K562 (cell line): ENCODE data around the gene YAF2. TPM values are rescaled to one million over a fixed set of nuclear protein-coding genes. Genes with fewer than 3 reads are reported as not detected.

ENCODE experiments used
- ATAC-seq: fragments of 200-7000 bp; cut with Tn5 transposase; 3 replicates; pipeline ENCODE4 v1.9.1; 2020; ENCODE audit warnings: moderate library complexity
- BruUV-seq: library from RNA; stranded (reverse); fragments of 400-500 nt; replicated peaks from 2 replicates; lab custom pipeline; 2021; lab: Mats Ljungman, UMichigan
- CTCF ChIA-PET: fragments of 300-600 bp; formaldehyde crosslinking; extraction: SDS; loops from one replicate; lab custom pipeline; 2021; ENCODE audit warnings: low intra/inter-chr PET ratio; lab: Yijun Ruan, JAX
- POLR2A ChIA-PET: fragments of 300-600, 350-650 bp; sonication (Branson Sonifier 250); formaldehyde crosslinking; extraction: SDS; loops from one replicate; lab custom pipeline; 2021; ENCODE audit warnings: antibody characterized with exemption, inconsistent platforms; lab: Yijun Ruan, JAX
- DNase-seq, 4 experiments: peaks; one replicate each; pipeline versions ENCODE4 v3.0.0 to v3.0.0-alpha.2; 2011 to 2018; ENCODE audit warnings: low spot score in 3 of 4, mixed read lengths in 3 of 4; ENCODE audit errors: extremely low read depth in 1 of 4
- FAIRE-seq: peaks from 2 replicates; lab custom pipeline; 2011; peaks lifted over from hg19 to GRCh38; lab: Jason Lieb, UNC
- H2AFZ ChIP-seq: 2 replicates; pipeline ENCODE4 v1.6.0; 2011; ENCODE audit warnings: low read depth, low read length, control low read depth, inconsistent platforms
- H3K27ac ChIP-seq: fragments of 200-600 bp; 3 replicates; pipeline ENCODE4 v1.8.0; 2011; ENCODE audit warnings: low read depth, mild to moderate bottlenecking, control low read depth, inconsistent platforms, low read length, moderate library complexity, mixed read lengths; ENCODE audit errors: extremely low read depth
- H3K27me3 ChIP-seq, 2 experiments: fragments of 300-600 bp in 1 of 2; 2 replicates in 1 of 2; 3 replicates in 1 of 2; pipeline versions ENCODE4 v1.6.0 to v1.8.0; 2011; ENCODE audit warnings: inconsistent platforms in 2 of 2, low read length in 2 of 2, mild to moderate bottlenecking in 1 of 2, mixed read lengths in 1 of 2, moderate library complexity in 1 of 2; ENCODE audit not compliant: control insufficient read depth in 2 of 2, insufficient read depth in 2 of 2
- H3K36me3 ChIP-seq: fragments of 300-600 bp; 3 replicates; pipeline ENCODE4 v1.8.0; 2011; ENCODE audit warnings: mild to moderate bottlenecking, low read length, inconsistent platforms; ENCODE audit not compliant: control insufficient read depth, insufficient read depth
- H3K4me1 ChIP-seq, 2 experiments: fragments of 200-600 bp in 1 of 2; replicated peaks in 1 of 2; 2 replicates in 1 of 2; 3 replicates in 1 of 2; pipeline versions ENCODE4 v1.5.1 to v1.8.0; 2011; ENCODE audit warnings: inconsistent platforms in 2 of 2, low read length in 2 of 2, mild to moderate bottlenecking in 1 of 2, mixed read lengths in 1 of 2, moderate library complexity in 1 of 2; ENCODE audit not compliant: control insufficient read depth in 2 of 2, insufficient read depth in 2 of 2
- H3K4me2 ChIP-seq: 2 replicates; pipeline ENCODE4 v1.6.1; 2011; ENCODE audit warnings: low read length, control low read depth, inconsistent platforms, mixed read lengths; ENCODE audit not compliant: insufficient read depth
- H3K4me3 ChIP-seq: fragments of 200-600 bp; sonication (generic), shearing (Covaris generic); 2 replicates; pipeline ENCODE4 v1.5.1; 2016; ENCODE audit warnings: control low read depth, inconsistent platforms
- H3K79me2 ChIP-seq: fragments of 200-600 bp; 3 replicates; pipeline ENCODE4 v1.8.0; 2011; ENCODE audit warnings: low read length, inconsistent platforms; ENCODE audit not compliant: control insufficient read depth, insufficient read depth
- H3K9ac ChIP-seq, 2 experiments: 2 replicates each; pipeline versions ENCODE4 v1.6.0 to v1.6.1; 2011; ENCODE audit warnings: low read depth in 2 of 2, low read length in 2 of 2, control low read depth in 1 of 2, inconsistent platforms in 1 of 2, mild to moderate bottlenecking in 1 of 2, mixed read lengths in 1 of 2; ENCODE audit not compliant: insufficient read depth in 1 of 2
- H3K9me1 ChIP-seq: one replicate; pipeline ENCODE4 v1.6.0; 2011; ENCODE audit warnings: inconsistent platforms, mild to moderate bottlenecking, low read length, moderate library complexity; ENCODE audit not compliant: control insufficient read depth, insufficient read depth
- H3K9me3 ChIP-seq: replicated peaks from 2 replicates; pipeline ENCODE4 v1.5.1; 2011; ENCODE audit warnings: low read depth, low read length, inconsistent platforms; ENCODE audit not compliant: control insufficient read depth, insufficient read depth
- H4K20me1 ChIP-seq: replicated peaks from 2 replicates; pipeline ENCODE4 v1.6.1; 2011; ENCODE audit warnings: low read length, inconsistent platforms, mixed read lengths; ENCODE audit not compliant: control insufficient read depth, insufficient read depth
- CTCF ChIP-seq, 3 experiments: IDR thresholded peaks in 2 of 3; conservative IDR thresholded peaks in 1 of 3; 2 replicates each; pipeline ENCODE4 v1.5.1; 2011 to 2012; ENCODE audit warnings: low read length in 3 of 3, mild to moderate bottlenecking in 3 of 3, control low read depth in 2 of 3, improper control_type of control experiment in 1 of 3, inconsistent platforms in 1 of 3, low read depth in 1 of 3, mixed read lengths in 1 of 3, moderate library complexity in 1 of 3; ENCODE audit not compliant: insufficient read depth in 2 of 3
- FOSL1 ChIP-seq: fragments of 200-800 bp; sonication (Bioruptor generic); conservative IDR thresholded peaks from 2 replicates; pipeline ENCODE4 v1.6.1; 2016; ENCODE audit warnings: missing genetic modification characterization, missing compliant biosample characterization
- HDAC1 ChIP-seq, 2 experiments: fragments of 450-650 bp; IDR thresholded peaks; 2 replicates each; pipeline ENCODE4 v1.6.1; 2016 to 2017; ENCODE audit warnings: inconsistent platforms in 1 of 2, mild to moderate bottlenecking in 1 of 2, moderate library complexity in 1 of 2
- KDM4B ChIP-seq, 2 experiments: fragments of 450-650 bp in 1 of 2; sonication (generic) in 1 of 2; IDR thresholded peaks; 2 replicates each; pipeline ENCODE4 v1.6.1; 2016 to 2017; ENCODE audit warnings: borderline replicate concordance in 2 of 2, antibody characterized with exemption in 1 of 2, low read depth in 1 of 2, mild to moderate bottlenecking in 1 of 2
- POLR2B ChIP-seq: fragments of 450-650 bp; IDR thresholded peaks from 2 replicates; pipeline ENCODE4 v1.6.1; 2018; ENCODE audit warnings: low read depth; ENCODE audit not compliant: partially characterized antibody
- SP1 ChIP-seq: sonication (generic); formaldehyde crosslinking; IDR thresholded peaks from 2 replicates; pipeline ENCODE4 v1.8.1; 2022; ENCODE audit warnings: mild to moderate bottlenecking, missing genetic modification reagents
- THAP12 ChIP-seq: fragments of 250-450 bp; sonication (Bioruptor Pico); IDR thresholded peaks from 2 replicates; pipeline ENCODE4 v1.9.0; 2021; ENCODE audit warnings: mild to moderate bottlenecking, inconsistent platforms
- WGBS: fragments of 100-300 bp; shearing (Covaris generic); methylation state at CpG from one replicate; pipeline ENCODE4 v1.1.6; 2016; ENCODE audit warnings: low coverage, mixed read lengths; ENCODE audit not compliant: insufficient coverage; ENCODE audit errors: missing lambda C conversion rate; 5-methylcytosine and 5-hydroxymethylcytosine counted together
- in situ Hi-C: fragments of 300-500 bp; cut with MboI; formaldehyde crosslinking; loops from 4 replicates; pipeline ENCODE4 v1.15.0; 2018; ENCODE audit warnings: inconsistent platforms, mixed read lengths
- intact Hi-C: fragments of 100-400 bp; cut with micrococcal nuclease; formaldehyde crosslinking; loops from 2 replicates; pipeline ENCODE4 v1.14.2; 2022
- polyA plus RNA-seq, 8 experiments: library from polyadenylated mRNA; depleted of rRNA in 4 of 8; stranded (reverse) in 5 of 8; unstranded in 3 of 8; fragments of >200 nt; fragmentation: Nextera tagmentation in 2 of 8; fragmentation: Illumina TruSeq in 1 of 8; extraction: Ambion mirVana in 2 of 8; extraction: Trizol in 1 of 8; gene quantifications; 2 replicates each; pipeline versions ENCODE4 v1.2.1 to v1.2.3, GENCODE V29; 2011 to 2014; ENCODE audit warnings: inconsistent platforms in 1 of 8, missing spikeins in 1 of 8
- total RNA-seq, 7 experiments: library from RNA; depleted of rRNA in 6 of 7; stranded (reverse); fragments of >200 nt in 6 of 7; fragmentation: Illumina TruSeq in 2 of 7; extraction: Trizol in 2 of 7; gene quantifications; 2 replicates each; pipeline versions ENCODE4 v1.2.1 to v1.2.3, GENCODE V29; 2011 to 2021; ENCODE audit warnings: low replicate concordance in 1 of 7
- TF ChIP-seq, protein P1 (sequence below): fragments of 450-650 bp; IDR thresholded peaks from 2 replicates; pipeline ENCODE4 v1.6.1; 2018; ENCODE audit warnings: mild to moderate bottlenecking, low read depth; ENCODE audit not compliant: partially characterized antibody
- TF ChIP-seq, protein P2 (sequence below): sonication (generic); formaldehyde crosslinking; IDR thresholded peaks from 2 replicates; pipeline ENCODE4 v1.8.1; 2023; ENCODE audit warnings: mild to moderate bottlenecking, missing genetic modification reagents

Gene YAF2
- total and polyA plus RNA-seq, 9 of the 15 experiments (the other 6 are each of a cell fraction or from before 2014, with no cell fraction given) = 10.6 to 26.4 (median 21.3) TPM

DNA sequence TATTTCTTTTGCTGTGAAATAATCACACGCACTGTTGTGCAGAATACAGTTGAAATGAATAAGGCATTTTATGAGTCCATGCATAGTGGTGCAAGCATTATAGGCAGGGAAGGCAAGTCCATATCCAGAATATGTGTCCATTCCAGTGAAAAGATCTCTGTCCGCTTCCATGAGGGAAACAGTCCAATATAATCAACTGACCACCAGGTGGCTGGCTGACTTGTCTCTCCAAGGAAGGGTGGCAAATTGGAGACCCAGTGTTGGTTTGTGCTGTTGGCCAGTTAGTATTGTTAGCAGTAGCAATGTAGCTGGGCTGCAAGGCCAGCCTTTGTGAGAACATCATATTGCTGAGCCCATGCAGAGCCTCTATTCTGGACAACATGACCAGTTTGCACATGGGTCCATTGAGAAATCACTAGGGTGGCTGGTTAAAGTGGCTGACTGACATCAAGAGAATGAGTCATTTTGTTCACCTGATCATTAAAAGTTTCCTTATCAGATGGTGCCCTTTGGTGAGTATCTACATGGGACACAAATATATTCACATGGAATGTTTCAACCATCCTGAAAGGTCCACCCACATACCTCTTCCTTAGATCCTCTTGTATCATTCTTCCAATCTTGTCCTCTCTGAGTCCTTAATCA is 17.3 kb upstream of the YAF2 start:
- no peak overlapping the region for H3K4me2 ChIP-seq
- H3K9me1 ChIP-seq = no peaks in the 10 kb centered on the region
- WGBS = 29% methylated on average over 2 of the region's 2 CpGs
- no peak overlapping the region for H3K27ac ChIP-seq
- DNase-seq = peak in 1 of 4 experiments; percentile 12
- no peaks in the 10 kb centered on the region for H3K27me3 ChIP-seq
- ATAC-seq = peak; percentile 71
- H3K9ac ChIP-seq = no peak overlapping the region
- H3K9me3 ChIP-seq = no peaks in the 10 kb centered on the region
- POLR2A ChIA-PET = no interaction called here
- intact Hi-C loops (no loop called here), in situ Hi-C loops (no loop called here)
- no peaks in the 10 kb centered on the region for H3K79me2 ChIP-seq
- H2AFZ ChIP-seq = no peak overlapping the region
- H3K4me1 ChIP-seq = no peaks in the 10 kb centered on the region
- H3K4me3 ChIP-seq = no peak overlapping the region
- no TSS peak for BruUV-seq
- CTCF ChIA-PET = interaction anchor here (0.5 kb wide), 1 partner anchor 10 kb away, joined by 3 read pairs; no protein-coding TSS in a partner anchor
- TF ChIP-seq, protein P1, sequence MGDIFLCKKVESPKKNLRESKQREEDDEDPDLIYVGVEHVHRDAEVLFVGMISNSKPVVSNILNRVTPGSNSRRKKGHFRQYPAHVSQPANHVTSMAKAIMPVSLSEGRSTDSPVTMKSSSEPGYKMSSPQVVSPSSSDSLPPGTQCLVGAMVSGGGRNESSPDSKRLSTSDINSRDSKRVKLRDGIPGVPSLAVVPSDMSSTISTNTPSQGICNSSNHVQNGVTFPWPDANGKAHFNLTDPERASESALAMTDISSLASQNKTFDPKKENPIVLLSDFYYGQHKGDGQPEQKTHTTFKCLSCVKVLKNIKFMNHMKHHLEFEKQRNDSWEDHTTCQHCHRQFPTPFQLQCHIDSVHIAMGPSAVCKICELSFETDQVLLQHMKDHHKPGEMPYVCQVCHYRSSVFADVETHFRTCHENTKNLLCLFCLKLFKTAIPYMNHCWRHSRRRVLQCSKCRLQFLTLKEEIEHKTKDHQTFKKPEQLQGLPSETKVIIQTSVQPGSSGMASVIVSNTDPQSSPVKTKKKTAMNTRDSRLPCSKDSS = no peak
- TF ChIP-seq KDM4B (IDR thresholded peaks at IDR 0.05; ENCODE audit: borderline replicate concordance in 2 of 2, low read depth in 1 of 2) = no peak
- no peak for TF ChIP-seq POLR2B
- no peak for TF ChIP-seq HDAC1 (IDR thresholded peaks at IDR 0.05)
- TF ChIP-seq FOSL1 (tag) = peak; percentile 53; the same call in 1 of the 2 replicates
- TF ChIP-seq, protein P2, sequence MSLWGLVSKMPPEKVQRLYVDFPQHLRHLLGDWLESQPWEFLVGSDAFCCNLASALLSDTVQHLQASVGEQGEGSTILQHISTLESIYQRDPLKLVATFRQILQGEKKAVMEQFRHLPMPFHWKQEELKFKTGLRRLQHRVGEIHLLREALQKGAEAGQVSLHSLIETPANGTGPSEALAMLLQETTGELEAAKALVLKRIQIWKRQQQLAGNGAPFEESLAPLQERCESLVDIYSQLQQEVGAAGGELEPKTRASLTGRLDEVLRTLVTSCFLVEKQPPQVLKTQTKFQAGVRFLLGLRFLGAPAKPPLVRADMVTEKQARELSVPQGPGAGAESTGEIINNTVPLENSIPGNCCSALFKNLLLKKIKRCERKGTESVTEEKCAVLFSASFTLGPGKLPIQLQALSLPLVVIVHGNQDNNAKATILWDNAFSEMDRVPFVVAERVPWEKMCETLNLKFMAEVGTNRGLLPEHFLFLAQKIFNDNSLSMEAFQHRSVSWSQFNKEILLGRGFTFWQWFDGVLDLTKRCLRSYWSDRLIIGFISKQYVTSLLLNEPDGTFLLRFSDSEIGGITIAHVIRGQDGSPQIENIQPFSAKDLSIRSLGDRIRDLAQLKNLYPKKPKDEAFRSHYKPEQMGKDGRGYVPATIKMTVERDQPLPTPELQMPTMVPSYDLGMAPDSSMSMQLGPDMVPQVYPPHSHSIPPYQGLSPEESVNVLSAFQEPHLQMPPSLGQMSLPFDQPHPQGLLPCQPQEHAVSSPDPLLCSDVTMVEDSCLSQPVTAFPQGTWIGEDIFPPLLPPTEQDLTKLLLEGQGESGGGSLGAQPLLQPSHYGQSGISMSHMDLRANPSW = no peak
- TF ChIP-seq SP1 (CRISPR knock-in tag) = no peak
- peak; percentile 21 to 37 (median 23); a peak in 1 of 6 replicates for TF ChIP-seq CTCF (IDR thresholded peaks at IDR 0.05 in 2 of 3, conservative IDR thresholded peaks at IDR 0.05 in 1 of 3; ENCODE audit: insufficient read depth in 2 of 3, low read depth in 1 of 3, low read length in 3 of 3)
- TF ChIP-seq THAP12 (CRISPR knock-in tag) = no peak
- FAIRE-seq = no peak
- H4K20me1 ChIP-seq = no peaks in the 10 kb centered on the region
- H3K36me3 ChIP-seq = no peaks in the 10 kb centered on the region
